GM21447 (cell line): ENCODE data around the gene GTF2H4.
"Not testable (repeated sequence)": the region's sequence is repeated elsewhere in the genome, so short reads cannot be mapped to it uniquely, and the experiment has no call there.

Source experiments
- ATAC-seq: cut with Tn5 transposase; IDR thresholded peaks from one replicate; pipeline ENCODE4 v1.9.1; 2021; ENCODE audit not compliant: unreplicated experiment

The GTF2H4 gene

DNA sequence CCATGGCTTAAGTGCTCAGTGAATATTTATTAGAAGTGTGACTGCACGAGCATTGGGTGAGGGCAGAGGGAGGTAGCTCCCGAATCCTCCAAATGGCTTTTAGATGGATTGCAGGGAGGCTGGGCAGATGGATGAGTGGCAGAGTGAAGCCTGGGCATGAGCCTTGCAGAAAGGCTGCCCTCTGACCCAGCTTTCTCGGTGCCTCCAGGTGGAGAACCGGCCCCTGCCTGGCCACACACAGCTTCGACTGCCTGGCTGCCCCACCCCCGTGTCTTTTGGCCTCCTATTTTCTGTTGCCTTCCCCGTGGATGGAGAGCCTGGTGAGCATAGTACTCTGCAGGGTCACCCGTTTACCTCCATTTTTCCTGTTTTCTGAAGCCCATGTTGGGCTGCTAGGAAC, 9.5 kb downstream of the GTF2H4 start:
- ATAC-seq = no peak

DNA sequence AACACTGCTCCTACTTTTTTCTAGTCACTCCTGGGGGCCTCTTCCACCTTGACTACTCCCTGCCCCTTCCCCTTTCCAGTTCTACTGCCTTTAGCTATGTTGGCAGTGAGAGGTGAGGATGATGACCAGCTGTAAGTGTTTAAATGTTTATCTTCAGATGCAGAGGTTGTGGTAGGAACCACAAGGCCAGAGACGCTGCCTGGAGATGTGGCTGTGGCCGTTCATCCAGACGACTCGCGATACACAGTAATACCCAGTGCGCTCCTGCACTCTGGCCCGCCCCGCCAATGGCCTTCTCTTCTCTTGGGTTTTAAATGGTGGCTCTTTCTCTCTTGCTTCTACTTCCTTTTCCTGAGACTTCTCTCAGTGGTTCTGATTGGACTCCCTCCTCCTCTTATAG, 10.7 kb downstream of the GTF2H4 start:
- ATAC-seq = no peak

DNA sequence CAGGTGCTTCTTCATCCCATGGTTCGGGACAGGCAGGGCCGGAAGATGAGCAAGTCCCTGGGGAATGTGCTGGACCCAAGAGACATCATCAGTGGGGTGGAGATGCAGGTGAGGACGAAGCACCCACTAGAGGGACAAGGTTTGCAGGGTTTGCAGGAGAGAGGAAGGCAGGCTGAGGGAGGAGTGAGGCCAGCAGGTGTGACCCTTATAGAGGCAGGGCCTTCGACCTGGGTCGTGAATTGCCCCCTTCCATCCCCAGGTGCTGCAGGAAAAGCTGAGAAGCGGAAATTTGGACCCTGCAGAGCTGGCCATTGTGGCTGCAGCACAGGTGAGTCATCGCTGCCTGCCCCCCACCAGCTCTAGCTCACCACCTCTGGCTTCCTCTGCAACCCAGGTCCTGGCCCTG, 14.4 kb downstream of the GTF2H4 start:
- no peak for ATAC-seq

DNA sequence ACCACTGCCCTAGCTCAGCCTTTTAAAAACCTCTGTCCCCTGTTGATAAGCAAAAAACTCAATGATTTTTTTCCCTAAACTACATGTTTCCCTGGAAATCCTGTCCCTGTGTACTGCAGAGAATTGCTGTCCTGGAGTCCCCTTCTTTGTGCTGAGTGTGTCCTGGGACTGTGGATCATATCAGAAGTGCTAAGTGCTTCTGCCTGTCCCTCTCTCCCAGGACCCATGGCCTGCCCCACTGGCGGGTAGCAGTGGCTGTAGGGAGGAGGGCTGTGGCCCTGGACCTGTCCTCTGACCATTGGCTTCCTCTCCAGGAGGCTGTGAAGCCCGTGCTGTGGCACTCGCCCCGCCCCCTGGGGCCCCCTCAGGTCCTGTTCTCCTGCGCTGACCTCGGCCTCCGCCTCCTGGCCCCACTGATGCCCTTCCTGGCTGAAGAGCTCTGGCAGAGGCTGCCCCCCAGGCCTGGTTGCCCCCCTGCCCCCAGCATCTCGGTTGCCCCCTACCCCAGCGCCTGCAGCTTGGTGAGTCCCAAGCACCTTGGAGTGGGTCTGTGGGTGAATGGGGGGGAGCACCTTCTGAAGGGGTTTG, 16.1 kb downstream of the GTF2H4 start:
- ATAC-seq = not testable (repeated sequence)

DNA sequence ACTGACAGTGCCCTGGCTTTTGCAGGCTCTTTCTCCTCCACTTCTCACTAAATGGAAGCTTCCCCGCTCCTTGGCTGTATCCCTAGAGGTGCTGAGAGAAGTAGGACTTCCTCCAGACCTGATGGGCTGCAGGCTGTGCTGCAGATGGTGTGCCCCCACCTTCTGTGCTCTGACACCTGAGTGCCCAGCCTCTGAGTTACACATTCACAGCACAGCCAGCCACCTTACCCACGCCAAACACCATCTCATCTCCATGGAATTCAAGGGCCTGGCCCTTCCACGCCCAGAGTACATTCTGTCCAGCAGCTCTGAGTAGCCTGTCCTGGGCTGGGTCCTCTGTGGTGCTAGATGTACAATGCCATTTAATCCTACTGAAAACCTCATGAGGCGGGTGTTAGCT, 18.6 kb downstream of the GTF2H4 start:
- no peak for ATAC-seq

DNA sequence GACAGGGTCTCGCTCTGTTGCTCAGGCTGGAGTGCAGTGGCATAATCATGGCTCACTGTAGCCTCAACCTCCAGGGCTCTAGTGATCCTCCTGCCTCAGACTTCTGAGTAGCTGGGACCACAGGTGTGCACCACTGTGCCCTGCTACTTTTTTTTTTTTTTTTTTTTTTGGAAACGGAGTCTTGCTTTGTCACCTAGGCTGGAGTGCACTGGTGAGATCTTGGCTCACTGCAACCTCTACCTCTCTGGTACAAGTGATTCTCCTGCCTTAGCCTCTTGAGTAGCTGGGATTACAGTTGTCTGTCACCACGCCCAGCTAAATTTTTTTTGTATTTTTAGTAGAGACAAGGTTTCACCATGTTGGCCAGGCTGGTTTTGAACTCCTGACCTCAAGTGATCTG, 19.1 kb downstream of the GTF2H4 start:
- ATAC-seq = not testable (repeated sequence)

DNA sequence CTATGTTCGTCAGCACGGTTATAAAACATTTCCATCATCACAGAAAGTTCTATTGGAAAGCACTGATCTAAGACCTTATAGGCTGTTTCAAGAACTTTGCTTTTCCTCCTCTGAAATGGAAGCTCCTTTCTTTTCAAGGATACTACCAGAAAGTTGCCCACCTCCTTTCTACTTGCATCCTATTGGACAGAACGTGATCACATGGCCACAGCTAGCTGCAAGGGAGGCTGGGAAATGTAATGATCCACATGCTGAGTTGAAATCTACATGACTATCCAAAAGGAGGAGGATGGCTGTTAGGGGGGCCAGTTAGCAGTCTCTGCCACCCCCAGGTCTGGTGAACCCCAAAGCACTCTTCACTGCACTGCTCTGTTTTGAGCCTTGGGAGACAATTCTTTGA, 20.7 kb downstream of the GTF2H4 start:
- ATAC-seq = no peak

DNA sequence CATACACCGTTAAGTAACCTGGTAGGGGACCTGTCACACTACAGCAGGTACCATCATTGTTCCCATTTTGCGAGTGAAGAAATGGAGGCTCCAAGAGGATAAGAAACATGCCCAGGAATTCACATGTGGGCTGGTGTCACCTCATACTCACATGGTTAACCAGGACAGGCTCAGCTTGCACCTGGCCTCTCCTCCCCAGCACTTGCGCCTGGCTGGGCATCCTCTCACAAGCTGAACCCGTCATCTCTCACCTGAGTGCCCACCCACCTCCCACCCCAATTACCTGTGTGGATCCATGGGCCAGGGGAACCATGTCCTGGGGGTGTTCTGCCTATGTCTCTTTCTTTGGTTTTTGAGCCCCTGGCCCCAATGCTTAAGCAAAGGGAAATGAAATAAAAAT, 22.5 kb downstream of the GTF2H4 start:
- no peak for ATAC-seq

DNA sequence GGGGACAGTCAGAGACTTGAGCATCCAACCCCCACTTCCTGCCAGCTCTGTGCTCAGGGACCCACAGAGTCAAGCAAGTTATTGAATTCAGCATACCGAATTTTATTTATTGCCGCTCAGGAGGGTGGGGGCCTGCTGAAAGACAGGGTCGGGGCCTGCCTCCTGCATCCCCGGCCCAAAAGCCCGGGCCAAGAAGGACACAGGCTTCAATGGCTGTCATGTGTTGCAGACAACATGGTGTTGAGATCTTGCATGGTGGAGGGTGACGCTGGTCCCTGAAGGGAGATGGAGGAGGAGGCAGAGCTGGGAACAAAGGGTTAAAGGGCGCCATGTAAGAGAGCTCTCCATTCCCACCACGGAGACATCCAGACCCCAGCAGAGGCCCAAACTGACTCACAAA, 23.3 kb downstream of the GTF2H4 start:
- no peak for ATAC-seq

DNA sequence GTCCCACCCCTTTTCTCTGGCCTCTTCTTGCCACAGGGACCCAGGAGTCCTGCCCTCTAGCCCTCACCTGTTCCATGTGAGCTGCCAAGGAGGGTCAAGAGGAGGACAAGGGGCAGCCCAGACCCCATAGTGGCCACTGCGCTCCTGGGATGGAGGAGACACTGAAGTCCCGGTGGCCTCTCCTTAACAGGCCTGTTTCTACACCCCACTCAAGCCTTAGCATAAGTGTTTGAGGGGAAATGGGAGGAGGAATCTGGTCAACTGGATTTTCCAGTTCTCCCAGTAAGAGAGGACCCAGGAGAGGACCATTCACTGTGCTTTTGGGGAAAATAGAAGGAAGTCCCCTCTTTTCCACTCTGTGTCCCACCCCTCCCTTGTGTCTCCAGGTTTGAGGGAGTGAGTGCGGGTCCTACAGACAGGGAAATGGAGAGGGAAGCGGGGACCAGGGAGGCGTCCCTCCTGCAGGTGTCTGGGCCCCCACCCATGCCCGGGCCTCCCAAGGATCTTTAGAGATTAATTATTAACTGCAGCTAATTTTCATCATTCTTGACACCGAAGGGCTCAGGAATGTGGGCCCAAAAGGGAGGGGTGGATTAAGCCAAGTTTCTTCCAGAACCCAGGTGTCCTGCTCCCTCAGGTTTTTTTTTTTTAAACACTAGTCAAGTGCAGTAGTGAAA, 24.1 kb downstream of the GTF2H4 start, which contains the start of gene SFTA2:
Gene SFTA2 (minus strand): TSS at position 202 of the 677 bp plus-strand sequence. CDS start 74 bp downstream, at position 128.
- ATAC-seq = no peak

DNA sequence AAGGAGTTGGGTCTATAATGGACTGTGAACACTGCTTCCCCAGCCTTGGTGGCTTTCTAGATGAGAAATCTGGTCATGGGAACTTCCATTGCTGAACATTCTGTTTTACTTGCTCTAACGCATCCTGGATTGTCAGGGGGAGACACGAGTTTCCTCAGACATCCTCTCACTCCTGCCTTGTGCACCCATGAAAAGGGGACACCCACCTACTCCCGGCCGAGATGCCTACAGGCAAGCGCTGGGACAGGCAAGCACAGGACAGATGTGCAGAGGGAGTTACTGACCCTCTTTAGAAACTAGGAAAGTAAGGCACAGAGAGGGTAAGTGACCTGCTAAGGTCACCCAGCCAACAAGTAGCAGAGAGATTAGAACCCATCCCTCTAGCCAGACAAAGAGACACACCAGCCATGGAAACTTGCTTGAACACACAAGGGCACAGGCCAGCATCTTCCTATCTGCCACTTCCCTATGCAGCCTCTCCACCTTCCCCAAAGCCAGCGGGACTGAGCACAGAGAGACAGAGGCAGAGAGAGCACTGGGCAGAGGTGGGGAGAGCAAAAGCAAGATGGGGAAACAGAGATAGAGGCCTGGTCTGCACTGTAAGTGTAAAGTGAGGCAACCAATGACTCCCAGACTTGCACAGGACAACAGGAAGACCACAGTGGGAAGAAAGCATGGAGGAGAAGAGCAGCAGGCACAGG, 24.8 kb downstream of the GTF2H4 start:
- no peak for ATAC-seq

DNA sequence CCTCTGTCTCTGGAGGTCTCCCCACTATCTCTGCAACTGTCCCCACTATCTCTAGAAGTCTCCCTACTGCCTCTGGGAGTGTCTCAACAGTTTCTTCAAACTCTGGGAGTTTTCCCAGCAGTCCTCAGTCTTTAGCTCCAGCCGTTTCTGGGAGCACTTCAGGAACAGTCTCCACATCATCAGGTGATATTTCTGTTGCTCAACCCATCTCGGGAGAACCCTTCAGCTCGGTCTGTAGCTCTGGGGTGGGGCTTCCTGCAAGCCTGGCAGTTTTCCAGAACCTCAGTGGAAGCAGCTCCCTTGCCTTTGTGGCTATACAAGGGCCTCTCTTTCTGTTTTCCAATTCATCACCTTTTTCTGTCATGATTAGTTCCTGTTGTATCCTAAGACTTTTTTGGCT, 27.0 kb downstream of the GTF2H4 start:
- no peak for ATAC-seq

DNA sequence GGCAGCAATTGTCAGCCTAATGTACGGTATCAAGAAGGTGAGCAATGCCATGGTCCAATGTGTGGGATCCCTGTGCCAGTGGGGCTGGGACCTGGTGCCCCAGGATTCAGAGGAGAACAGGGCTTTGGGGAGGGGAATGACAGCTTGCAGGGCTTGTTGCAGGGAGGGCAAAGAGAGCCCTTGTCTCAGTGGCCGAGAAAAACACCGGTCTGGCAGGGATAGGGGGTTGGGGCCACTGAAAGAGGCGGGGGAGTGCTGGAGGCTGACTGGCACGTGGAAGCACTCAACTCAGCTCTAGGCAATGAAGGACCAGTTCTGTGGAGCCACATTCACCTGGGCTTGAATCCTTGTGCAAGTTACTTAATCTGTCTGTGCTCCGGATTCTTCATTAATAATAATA, 29.3 kb downstream of the GTF2H4 start:
- ATAC-seq = no peak

DNA sequence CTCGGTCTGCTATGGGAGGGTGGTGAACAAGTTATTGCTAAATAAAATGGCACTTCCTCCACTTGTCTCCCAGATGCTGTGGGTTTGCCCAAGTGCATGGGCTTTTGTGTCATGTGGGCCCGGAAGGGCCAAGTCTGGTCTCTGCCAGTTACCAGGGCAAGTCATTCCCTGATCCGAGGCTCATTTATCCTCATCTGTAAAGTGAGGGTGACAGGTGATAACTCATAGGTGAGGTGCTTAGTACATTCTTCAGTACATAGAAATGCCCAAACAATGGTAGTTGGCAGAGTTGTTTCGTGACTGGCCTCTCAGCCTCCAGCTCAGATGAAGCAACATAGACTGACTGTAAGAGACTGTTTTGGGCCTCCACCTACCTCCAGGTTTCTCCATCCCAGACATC, 30.7 kb downstream of the GTF2H4 start:
- no peak for ATAC-seq

DNA sequence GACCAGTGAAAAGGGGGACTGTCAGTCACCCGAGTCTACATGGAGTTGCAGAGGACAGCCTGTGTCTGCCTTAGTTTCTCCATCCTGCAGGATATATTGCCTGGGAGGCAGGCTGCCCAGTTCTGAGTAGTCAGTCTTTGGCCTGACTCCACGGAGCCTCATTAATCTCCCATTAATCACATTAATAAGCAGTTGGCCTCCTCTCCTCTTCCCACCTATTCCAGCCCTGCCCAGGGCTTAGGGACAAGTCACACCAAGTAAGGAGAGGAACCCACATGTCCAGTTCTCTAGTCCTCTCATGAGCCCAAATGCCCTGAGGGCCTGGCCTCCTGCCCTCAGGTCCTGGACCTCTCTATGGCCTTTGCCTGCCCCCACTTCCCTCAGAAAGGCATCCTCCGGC, 31.5 kb downstream of the GTF2H4 start:
- ATAC-seq = no peak

DNA sequence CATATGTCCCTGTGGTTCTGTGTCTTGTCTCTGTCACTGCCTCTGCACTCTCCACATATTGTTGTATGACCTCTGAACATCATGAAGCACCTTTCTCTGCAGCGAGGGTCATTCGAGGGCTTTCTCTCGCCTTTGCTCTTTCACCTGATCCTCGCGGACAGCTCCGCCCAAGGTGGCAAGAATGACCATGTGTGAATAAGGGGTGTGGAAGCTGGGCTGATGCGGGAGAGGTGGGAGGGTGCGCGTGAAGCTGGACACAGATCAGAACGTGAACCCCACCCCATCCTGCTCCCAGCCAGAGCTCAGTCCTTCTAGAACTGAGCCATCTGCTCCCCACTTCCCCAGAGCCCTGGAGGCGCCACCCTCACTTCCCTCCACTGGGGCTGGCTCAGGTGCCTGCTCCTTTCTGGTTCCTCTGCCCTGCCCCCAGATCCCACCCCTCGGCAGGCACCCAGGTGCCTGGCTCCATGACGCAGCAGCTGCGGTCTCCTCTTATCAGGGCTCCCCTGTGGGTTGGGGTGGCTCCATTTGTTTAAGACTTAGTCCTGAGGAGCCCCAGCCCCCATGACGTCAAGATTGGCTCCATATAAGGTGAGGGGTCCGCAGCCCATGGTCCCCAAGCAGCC, 32.5 kb downstream of the GTF2H4 start, which contains the start of gene MUCL3:
Gene MUCL3 (plus strand): TSS at position 613 of the 626 bp plus-strand sequence. CDS start 27 bp downstream, outside the sequence.
- ATAC-seq = no peak

DNA sequence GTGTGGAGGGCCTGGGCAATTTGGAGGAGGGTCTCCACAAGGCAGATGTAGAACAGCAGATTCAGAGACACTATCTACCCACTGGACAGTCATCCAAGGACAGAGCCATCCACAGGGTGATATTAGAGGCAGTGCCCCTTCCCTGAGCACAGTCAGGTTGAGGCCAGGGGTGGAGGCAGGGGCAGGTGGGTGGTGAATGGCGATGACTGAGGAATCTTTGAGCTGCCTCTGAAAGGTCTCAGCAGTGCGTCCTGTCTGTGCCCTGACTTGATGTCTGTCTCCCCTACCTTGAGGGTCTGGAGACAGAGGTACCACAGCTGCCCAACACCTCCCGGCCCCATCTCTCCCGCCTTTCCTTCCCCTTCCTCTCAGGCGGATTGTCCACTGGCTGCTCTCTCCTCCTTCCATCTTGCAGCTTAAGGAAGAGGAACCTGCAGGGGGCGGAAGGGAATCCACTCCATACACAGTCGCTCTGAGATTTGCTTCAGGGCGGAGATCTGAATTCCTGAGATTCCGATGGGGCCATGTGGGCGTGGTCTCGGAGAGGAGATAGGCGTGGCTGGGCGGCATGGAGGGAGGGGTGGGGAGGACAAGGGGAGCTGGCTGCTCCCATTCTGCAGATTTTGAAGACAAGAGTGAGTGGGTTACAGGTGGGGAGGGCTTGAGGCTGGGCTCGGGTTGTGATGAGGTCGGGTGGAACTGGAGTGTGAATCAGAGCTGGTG, 34.5 kb downstream of the GTF2H4 start:
- ATAC-seq = no peak

DNA sequence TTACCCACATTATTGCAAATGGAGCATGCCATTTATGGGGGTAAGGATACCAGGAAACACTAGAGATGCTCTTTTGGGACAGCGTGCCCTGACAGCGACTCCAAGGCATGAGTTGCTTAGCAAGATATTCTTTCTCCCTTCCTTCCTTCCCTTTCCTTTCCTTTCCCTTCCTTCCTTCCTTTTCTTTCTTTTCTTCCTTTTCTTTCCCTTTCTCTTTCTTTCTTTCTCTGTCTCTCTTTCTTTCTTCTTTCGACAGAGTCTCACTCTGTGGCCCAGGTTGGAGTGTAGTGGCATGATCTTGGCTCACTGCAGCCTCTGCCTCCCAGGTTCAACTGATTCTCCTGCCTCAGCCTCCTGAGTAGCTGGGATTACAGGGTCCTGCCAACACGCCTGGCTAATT, 36.0 kb downstream of the GTF2H4 start:
- no peak for ATAC-seq

DNA sequence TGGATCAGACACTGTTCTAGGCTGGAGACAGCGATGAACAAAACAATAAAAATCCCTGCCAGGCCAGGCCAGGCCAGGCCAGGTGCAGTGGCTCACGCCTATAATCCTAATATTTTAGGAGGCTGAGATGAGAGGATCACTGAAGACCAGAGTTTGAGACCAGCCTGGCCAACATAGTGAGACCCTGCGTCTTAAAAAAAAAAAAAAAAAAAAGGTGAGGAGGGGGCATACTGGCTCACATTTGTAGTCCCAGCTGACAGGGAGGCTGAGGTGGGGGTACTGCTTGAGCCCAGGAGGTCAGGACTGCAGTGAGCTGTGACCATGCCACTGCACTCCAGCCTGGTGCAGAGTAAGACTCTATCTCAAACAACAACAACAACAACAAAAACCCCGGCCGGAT, 37.3 kb downstream of the GTF2H4 start:
- no peak for ATAC-seq

DNA sequence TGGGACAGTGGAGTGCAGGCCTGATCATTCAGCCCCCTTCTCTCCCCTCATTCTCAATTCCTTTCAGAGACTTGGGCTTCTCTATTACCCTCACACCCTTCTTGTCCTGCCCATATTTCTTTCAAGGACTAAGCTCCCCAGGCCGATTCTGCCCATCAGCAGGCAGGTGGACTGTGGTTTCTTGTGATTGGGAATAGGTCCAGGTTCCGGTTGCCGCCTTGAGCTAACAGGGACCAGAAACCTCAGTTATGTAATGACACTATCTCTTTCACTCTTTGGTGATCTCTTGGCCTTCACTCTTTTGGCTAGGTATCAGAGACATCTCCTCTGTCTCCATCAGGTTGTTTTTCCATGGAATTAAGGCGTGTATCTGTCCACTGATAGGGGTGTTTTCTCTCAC, 39.2 kb downstream of the GTF2H4 start:
- no peak for ATAC-seq

DNA sequence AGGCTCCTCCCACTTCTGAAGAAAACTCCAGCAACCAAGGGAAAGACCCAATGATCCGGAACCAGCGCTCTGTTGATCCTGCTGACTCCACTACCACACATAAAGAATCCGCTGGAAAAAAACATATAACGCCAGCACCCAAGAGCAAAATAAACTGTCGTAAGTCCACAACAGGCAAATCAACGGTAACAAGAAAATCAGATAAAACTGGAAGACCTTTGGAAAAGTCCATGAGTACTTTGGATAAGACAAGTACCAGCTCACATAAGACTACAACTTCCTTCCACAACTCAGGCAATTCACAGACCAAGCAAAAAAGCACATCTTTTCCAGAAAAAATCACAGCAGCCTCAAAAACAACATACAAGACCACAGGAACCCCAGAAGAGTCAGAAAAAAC, 40.8 kb downstream of the GTF2H4 start:
- ATAC-seq = no peak
